Naive thymus-derived CD8-positive, alpha-beta T cell (primary cell): ENCODE results near the gene FGD5. TPM values are rescaled to one million over a fixed set of nuclear protein-coding genes. Genes with fewer than 3 reads are reported as not detected.

Experiments used
- polyA plus RNA-seq, 3 donors: library from polyadenylated mRNA; unstranded; fragments of 300-500 nt; fragmentation: Illumina TruSeq; gene quantifications; one replicate each; pipeline ENCODE4 v1.2.3, GENCODE V29; 2021
- total RNA-seq, 8 experiments: library from RNA in 2 of 8; stranded (reverse) in 2 of 8; gene quantifications; one replicate each; pipeline ENCODE4 v1.2.3 and lab custom pipeline; 2021 to 2026

Gene FGD5
- total and polyA plus RNA-seq, 5 experiments from 2014 or later, result 0.05 TPM; not detected in 4

Other genes with a start within 250 kb of the FGD5 start
- 10 to 100 TPM; 43.0 to 47.1 TPM for gene CCDC174, start 167.2 kb upstream of the FGD5 start, total RNA-seq
- gene CCDC174, start 167.2 kb upstream of the FGD5 start, polyA plus RNA-seq, result 10 to 100 TPM; 16.6 to 26.2 (median 22.8) TPM
- under 1 TPM; 0.44 to 0.69 TPM for gene C3orf20, start 143.8 kb upstream of the FGD5 start, total RNA-seq
- gene C3orf20, start 143.8 kb upstream of the FGD5 start, polyA plus RNA-seq, result under 1 TPM in 1 of 3 donors, not detected in 2; 0.03 TPM
- gene NR2C2, start 128.6 kb downstream of the FGD5 start, total RNA-seq, result 100 to 1,000 TPM in 1 of 2 experiments, 10 to 100 TPM in 1; 94.5 to 110 TPM
- gene NR2C2, start 128.6 kb downstream of the FGD5 start, polyA plus RNA-seq, result 10 to 100 TPM; 10.1 to 19.3 (median 13.7) TPM
- gene MRPS25, start 246.4 kb downstream of the FGD5 start, total RNA-seq, result 10 to 100 TPM; 89.2 to 90.4 TPM
- gene MRPS25, start 246.4 kb downstream of the FGD5 start, polyA plus RNA-seq, result 10 to 100 TPM; 23.5 to 27.7 (median 27.3) TPM